EH (cell line): Measurements from ENCODE around the gene CDC14C.

Source experiments
- DNase-seq: peaks from one replicate; pipeline ENCODE4 v3.0.0-alpha.2; 2015; ENCODE audit warnings: low read depth

Gene CDC14C

DNA sequence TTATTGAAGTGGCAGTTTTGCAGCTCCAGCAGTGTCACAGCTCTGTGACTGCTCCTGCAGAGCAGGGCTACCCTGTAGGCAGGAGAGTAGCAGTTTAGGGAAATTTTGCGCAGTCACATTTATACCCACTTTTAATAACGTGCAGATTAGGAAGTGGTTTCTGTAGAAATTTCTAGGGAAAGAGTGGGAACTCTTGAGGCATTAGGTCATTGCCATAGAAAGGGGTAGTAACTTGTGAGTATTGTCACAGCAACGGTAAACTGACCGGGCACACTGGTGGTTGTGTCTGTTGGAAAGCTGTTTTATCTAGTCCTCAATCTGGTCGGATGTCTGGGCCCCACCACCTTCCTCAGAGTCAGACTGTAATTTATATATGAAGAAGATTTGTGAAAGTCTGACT is 51.9 kb downstream of the CDC14C start:
- no peak for DNase-seq

DNA sequence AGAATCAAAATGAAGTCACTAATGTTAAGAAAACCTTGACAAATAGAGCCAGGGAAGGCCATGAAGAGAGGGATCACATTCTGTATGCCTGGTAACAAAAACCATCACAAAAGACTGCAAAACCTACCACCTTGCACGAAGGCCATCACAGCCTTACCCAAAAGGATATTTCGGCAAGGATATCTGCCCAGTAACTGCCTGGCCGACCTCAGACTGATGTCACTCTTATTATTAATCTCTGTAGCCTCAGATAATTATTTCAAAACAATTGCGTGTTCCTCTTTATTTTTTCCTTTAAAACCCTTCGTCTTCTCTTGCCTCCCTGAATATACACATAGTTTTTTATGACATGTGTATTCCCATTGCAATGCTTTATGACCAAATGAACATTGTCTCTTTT is 52.5 kb downstream of the CDC14C start:
- no peak for DNase-seq
